ENCODE data around the gene NEUROD4. TPM values are rescaled to one million over a fixed set of nuclear protein-coding genes. Genes with fewer than 3 reads are reported as not detected.

The NEUROD4 gene
- total RNA-seq, 1 donor from 2014 or later = not detected

GRCh38 chr12:54991161-54991990, 28.4 kb upstream of the NEUROD4 start:
- Histone ChIP-seq H3K36me3 (no peaks in the 10 kb centered on the region), H3K9me3 (no peaks in the 10 kb centered on the region)
- intact Hi-C loops (cut with DNase I) = loop anchor here (10.0 kb wide), 1 partner anchor 73 kb away; no protein-coding TSS in a partner anchor

DNA sequence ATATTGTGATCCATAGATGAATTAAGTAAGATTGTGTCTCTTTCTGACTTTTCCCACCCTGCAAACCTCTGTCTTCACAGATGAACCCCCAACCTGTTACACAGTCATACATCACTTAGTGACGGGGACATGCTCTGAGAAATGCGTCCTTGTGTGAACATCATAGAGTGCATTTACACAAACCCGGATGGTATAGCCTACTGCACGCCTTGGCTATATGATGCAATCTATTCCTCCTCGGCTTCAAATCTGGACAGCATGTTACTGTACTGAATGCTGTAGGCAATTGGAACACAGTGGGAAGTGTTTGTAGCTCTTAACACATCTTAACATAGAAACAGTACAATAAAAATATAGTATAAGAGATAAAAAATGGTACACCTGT, 27.8 kb upstream of the NEUROD4 start:
- DNase-seq (no peak), ATAC-seq (no peak)
- no peak for TF ChIP-seq CTCF (IDR thresholded peaks at IDR 0.05)
- H3K4me3 ChIP-seq = no peak overlapping the region
- intact Hi-C loops (cut with DNase I) = loop anchor here (10.0 kb wide), 1 partner anchor 73 kb away; no protein-coding TSS in a partner anchor
- H3K9me3 ChIP-seq = no peaks in the 10 kb centered on the region
- H3K27me3 ChIP-seq = no peaks in the 10 kb centered on the region
- no peak overlapping the region for H3K27ac ChIP-seq
- no peaks in the 10 kb centered on the region for H3K4me1 ChIP-seq
- no peaks in the 10 kb centered on the region for H3K36me3 ChIP-seq

More at GRCh38 chr12:54991161-54991990, 28.4 kb upstream of the NEUROD4 start:
- Histone ChIP-seq H3K27ac (no peak overlapping the region), H3K4me3 (no peak overlapping the region), H3K4me1 (no peaks in the 10 kb centered on the region), H3K27me3 (no peaks in the 10 kb centered on the region)
- ATAC-seq = peak; percentile 16
- DNase-seq = no peak
- no peak for TF ChIP-seq CTCF (IDR thresholded peaks at IDR 0.05)

DNA sequence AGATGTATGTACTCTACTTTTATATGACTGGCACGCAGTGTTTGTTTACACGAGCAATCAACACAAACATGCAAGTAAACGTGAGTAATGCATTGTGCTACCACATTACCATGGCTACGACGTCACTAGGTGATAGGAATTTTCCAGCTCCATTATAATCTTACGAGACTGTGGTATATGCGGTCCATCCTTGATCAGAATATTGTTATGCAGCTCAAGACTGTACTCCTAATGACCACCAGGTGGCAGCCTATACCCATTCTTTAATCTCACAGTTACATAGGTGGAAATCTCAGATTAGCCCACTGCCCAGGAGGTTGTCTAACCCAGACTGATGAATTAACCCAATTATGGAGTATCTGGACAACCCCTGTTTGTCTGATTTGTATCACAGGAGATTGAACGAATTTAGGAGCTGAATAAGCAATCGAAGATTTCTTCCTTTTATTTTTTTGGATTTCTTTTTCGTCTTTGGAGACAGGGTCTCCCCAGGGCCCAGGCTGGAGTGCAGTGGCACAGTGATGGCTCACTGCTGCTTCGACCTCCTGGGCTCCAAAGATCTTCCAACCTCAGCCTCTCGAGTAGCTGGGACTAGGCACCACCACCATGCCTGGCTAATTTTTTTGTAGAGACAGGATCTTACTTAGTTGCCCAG, 26.5 kb upstream of the NEUROD4 start:
- no peaks in the 10 kb centered on the region for H3K36me3 ChIP-seq
- DNase-seq (no peak), ATAC-seq (peak; percentile 90)
- H3K27ac ChIP-seq = no peak overlapping the region
- peak; percentile 90 for TF ChIP-seq CTCF (IDR thresholded peaks at IDR 0.05)
- H3K9me3 ChIP-seq = no peaks in the 10 kb centered on the region
- no peak overlapping the region for H3K4me3 ChIP-seq
- no peaks in the 10 kb centered on the region for H3K27me3 ChIP-seq
- intact Hi-C loops (cut with DNase I) = loop anchor here (10.0 kb wide), 1 partner anchor 71 kb away; no protein-coding TSS in a partner anchor
- H3K4me1 ChIP-seq = no peaks in the 10 kb centered on the region

- H3K27ac ChIP-seq = no peak overlapping the region
- no peak for TF ChIP-seq CTCF (IDR thresholded peaks at IDR 0.05)
- intact Hi-C loops (cut with DNase I) = loop anchor here (10.0 kb wide), 1 partner anchor 69 kb away; no protein-coding TSS in a partner anchor
Observed at GRCh38 chr12:54996205-54996604, 23.6 kb upstream of the NEUROD4 start.

DNA sequence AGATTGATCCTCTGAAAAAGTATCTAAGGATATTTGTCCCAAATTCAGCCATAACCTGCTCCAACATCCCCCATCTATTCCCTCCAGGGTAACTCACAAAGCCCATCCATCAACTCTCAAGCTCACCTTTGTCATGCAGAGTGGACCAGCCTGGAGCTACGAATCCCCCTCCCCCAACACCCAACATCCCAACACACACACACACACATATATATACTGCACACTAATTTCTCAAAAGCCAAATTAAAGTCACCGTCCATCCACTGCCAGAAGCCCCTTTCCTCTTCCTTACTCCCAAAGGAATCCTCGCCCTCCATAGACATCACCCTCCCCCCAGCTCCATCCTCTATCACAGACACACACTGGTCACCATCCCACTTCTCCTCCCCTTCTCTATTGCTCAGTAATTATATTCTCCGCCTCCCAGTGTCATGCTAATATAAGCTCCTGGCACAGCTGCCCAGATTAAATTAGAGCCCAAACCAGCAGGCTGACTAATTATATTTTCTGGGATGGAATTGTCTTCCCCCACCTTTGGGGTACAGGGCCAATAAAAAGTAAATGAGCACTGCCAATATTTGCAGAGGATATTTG, 21.7 kb upstream of the NEUROD4 start:
- no peaks in the 10 kb centered on the region for H3K36me3 ChIP-seq
- ATAC-seq (no peak), DNase-seq (no peak)
- H3K9me3 ChIP-seq = no peaks in the 10 kb centered on the region
- no peaks in the 10 kb centered on the region for H3K4me1 ChIP-seq
- no peak overlapping the region for H3K4me3 ChIP-seq
- H3K27me3 ChIP-seq = no peaks in the 10 kb centered on the region
- intact Hi-C loops (cut with DNase I) = loop anchor here (10.0 kb wide), 1 partner anchor 67 kb away; no protein-coding TSS in a partner anchor
- H3K27ac ChIP-seq = no peak overlapping the region
- no peak for TF ChIP-seq CTCF (IDR thresholded peaks at IDR 0.05)

More at GRCh38 chr12:54996205-54996604, 23.6 kb upstream of the NEUROD4 start:
- no peaks in the 10 kb centered on the region for H3K4me1 ChIP-seq
- no peaks in the 10 kb centered on the region for H3K9me3 ChIP-seq
- H3K36me3 ChIP-seq = no peaks in the 10 kb centered on the region
- no peak for DNase-seq
- ATAC-seq = no peak
- no peak overlapping the region for H3K4me3 ChIP-seq
- H3K27me3 ChIP-seq = no peaks in the 10 kb centered on the region
